Measurements from ENCODE around the gene SRRM2. TPM values are rescaled to one million over a fixed set of nuclear protein-coding genes. Genes with fewer than 3 reads are reported as not detected.

Gene SRRM2
- total RNA-seq, 1 donor from 2014 or later, result 963 TPM

- ATAC-seq (ENCODE audit: low read depth) (no peak), DNase-seq (no peak)
- no peak for TF ChIP-seq CTCF (IDR thresholded peaks at IDR 0.05)
- H3K27me3 Mint-ChIP-seq, result no peaks in the 10 kb centered on the region
- peaks cover 4% of the 10 kb centered on the region for H3K4me1 Mint-ChIP-seq
- no peaks in the 10 kb centered on the region for H3K9me3 Mint-ChIP-seq
- no peak overlapping the region for H3K27ac Mint-ChIP-seq
- CTCF ChIA-PET, result no interaction called here
- H3K4me3 Mint-ChIP-seq, result no peak overlapping the region
- intact Hi-C loops (cut with micrococcal nuclease), result no loop called here
- H3K36me3 Mint-ChIP-seq (ENCODE audit: low read depth), result peaks cover 100% of the 10 kb centered on the region
- POLR2A ChIA-PET, result interaction anchor here (1.3 kb wide), 1 partner anchor 10 kb away, joined by 7 read pairs; the partner anchor contains the start of gene SRRM2
Measured at GRCh38 chr16:2763173-2763572, 10.7 kb downstream of the SRRM2 start.

GRCh38 chr16:2764718-2765117 is 12.3 kb downstream of the SRRM2 start:
- intact Hi-C loops (cut with micrococcal nuclease), result no loop called here
- Mint-ChIP-seq H3K9me3 (no peaks in the 10 kb centered on the region), H3K36me3 (ENCODE audit: low read depth) (peaks cover 100% of the 10 kb centered on the region), H3K4me3 (no peak overlapping the region), H3K4me1 (no peaks in the 10 kb centered on the region), H3K27ac (no peak overlapping the region), H3K27me3 (no peaks in the 10 kb centered on the region)
- ChIA-PET POLR2A (no interaction called here), CTCF (no interaction called here)
- DNase-seq (no peak), ATAC-seq (ENCODE audit: low read depth) (no peak)
- TF ChIP-seq CTCF (IDR thresholded peaks at IDR 0.05), result no peak

GRCh38 chr16:2765462-2766404 is 13.3 kb downstream of the SRRM2 start:
- no peak overlapping the region for H3K27ac Mint-ChIP-seq
- TF ChIP-seq CTCF (IDR thresholded peaks at IDR 0.05), result no peak
- DNase-seq (no peak), ATAC-seq (ENCODE audit: low read depth) (no peak)
- ChIA-PET CTCF (no interaction called here), POLR2A (no interaction called here)
- no peaks in the 10 kb centered on the region for H3K27me3 Mint-ChIP-seq
- H3K4me3 Mint-ChIP-seq, result no peak overlapping the region
- intact Hi-C loops (cut with micrococcal nuclease), result no loop called here
- peaks cover 100% of the 10 kb centered on the region for H3K36me3 Mint-ChIP-seq (ENCODE audit: low read depth)
- no peaks in the 10 kb centered on the region for H3K4me1 Mint-ChIP-seq
- no peaks in the 10 kb centered on the region for H3K9me3 Mint-ChIP-seq

- CTCF ChIA-PET, result no interaction called here
- intact Hi-C loops (cut with micrococcal nuclease), result no loop called here
Measured at GRCh38 chr16:2766430-2767139, 14.1 kb downstream of the SRRM2 start.

More at GRCh38 chr16:2766430-2767139, 14.1 kb downstream of the SRRM2 start:
- H3K4me1 Mint-ChIP-seq, result no peaks in the 10 kb centered on the region
- ATAC-seq (ENCODE audit: low read depth) (no peak), DNase-seq (no peak)
- no peak overlapping the region for H3K27ac Mint-ChIP-seq
- H3K27me3 Mint-ChIP-seq, result no peaks in the 10 kb centered on the region
- POLR2A ChIA-PET, result no interaction called here
- peaks cover 100% of the 10 kb centered on the region for H3K36me3 Mint-ChIP-seq (ENCODE audit: low read depth)
- no peak for TF ChIP-seq CTCF (IDR thresholded peaks at IDR 0.05)
- no peaks in the 10 kb centered on the region for H3K9me3 Mint-ChIP-seq
- no peak overlapping the region for H3K4me3 Mint-ChIP-seq
